SU-DHL-6 (cell line): ENCODE results near the gene DST.

ENCODE experiments used
- EZH2phosphoT487 ChIP-seq: fragments of 200-600 bp; sonication (generic), shearing (Covaris generic); conservative IDR thresholded peaks from 2 replicates; pipeline ENCODE4 v1.6.1; 2018; ENCODE audit warnings: mild to moderate bottlenecking, antibody characterized with exemption, low read length, moderate library complexity, mixed read lengths
- TF ChIP-seq, protein P1 (sequence below): fragments of 200-600 bp; sonication (generic); IDR thresholded peaks from one replicate; pipeline ENCODE4 v1.5.1; 2017; ENCODE audit warnings: antibody characterized with exemption, mild to moderate bottlenecking, low read length, moderate library complexity; ENCODE audit not compliant: insufficient read depth, poor library complexity, severe bottlenecking

DNA sequence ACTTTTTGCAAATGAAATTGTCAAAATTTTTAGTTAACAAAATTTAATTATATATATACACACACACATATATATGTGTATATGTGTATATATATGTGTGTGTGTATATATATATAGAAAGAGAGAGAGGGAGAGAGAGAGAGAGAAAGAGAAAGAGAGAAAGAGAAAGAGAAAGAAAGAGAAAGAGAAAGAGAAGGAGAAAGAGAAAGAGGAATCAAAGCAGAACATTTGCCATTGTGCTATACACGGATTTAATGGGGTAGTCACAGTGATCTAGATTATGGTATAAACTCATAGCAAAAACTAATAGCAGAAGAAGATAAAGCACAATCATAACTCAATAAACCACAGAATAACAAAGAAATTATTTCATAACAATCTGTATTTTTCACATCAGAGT, 126.7 kb downstream of the DST start:
- TF ChIP-seq, protein P1, sequence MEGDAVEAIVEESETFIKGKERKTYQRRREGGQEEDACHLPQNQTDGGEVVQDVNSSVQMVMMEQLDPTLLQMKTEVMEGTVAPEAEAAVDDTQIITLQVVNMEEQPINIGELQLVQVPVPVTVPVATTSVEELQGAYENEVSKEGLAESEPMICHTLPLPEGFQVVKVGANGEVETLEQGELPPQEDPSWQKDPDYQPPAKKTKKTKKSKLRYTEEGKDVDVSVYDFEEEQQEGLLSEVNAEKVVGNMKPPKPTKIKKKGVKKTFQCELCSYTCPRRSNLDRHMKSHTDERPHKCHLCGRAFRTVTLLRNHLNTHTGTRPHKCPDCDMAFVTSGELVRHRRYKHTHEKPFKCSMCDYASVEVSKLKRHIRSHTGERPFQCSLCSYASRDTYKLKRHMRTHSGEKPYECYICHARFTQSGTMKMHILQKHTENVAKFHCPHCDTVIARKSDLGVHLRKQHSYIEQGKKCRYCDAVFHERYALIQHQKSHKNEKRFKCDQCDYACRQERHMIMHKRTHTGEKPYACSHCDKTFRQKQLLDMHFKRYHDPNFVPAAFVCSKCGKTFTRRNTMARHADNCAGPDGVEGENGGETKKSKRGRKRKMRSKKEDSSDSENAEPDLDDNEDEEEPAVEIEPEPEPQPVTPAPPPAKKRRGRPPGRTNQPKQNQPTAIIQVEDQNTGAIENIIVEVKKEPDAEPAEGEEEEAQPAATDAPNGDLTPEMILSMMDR = no peak
- no peak for TF ChIP-seq EZH2phosphoT487
